Astrocyte of the cerebellum (primary cell): Measurements from ENCODE around the gene SOAT1.
"Not testable (repeated sequence)": the region's sequence is repeated elsewhere in the genome, so short reads cannot be mapped to it uniquely, and the experiment has no call there.

Source experiments
- DNase-seq: peaks from one replicate; pipeline ENCODE4 v3.0.0-alpha.2; 2011; ENCODE audit warnings: low read depth
- H3K4me3 ChIP-seq: 2 replicates; pipeline ENCODE4 v1.5.1; 2011; ENCODE audit warnings: mild to moderate bottlenecking, low read depth, low read length, moderate library complexity
- CTCF ChIP-seq: IDR thresholded peaks from 2 replicates; pipeline ENCODE4 v1.5.1; 2012; ENCODE audit warnings: low read length, low read depth, moderate library complexity, mild to moderate bottlenecking; ENCODE audit errors: missing control alignments
- in situ Hi-C: cut with HindIII; loops from 2 replicates; pipeline ENCODE4 v1.10.0; 2017; ENCODE audit warnings: low sequenced_read_pairs

The SOAT1 gene

DNA sequence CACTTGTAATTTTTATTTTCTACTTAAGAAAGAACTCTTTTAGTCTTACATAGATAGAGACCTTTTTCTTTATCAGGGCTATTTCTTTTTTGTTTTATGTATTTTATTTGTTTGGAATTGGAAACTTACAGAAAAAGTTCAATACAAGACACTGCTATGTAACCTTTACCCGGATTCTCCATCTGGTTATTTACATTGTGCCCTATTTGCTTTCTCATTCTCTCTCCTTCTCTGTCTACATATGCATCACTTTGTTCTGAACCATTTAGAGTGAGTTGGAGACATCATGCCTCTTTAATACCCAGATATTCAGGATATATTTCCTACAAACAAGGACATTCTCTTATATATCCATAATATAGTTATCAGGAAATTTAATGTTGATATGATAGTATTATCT lies 90.4 kb downstream of the SOAT1 start:
- in situ Hi-C loops: no loop called here
- no peak overlapping the region for H3K4me3 ChIP-seq
- TF ChIP-seq CTCF: no peak
- DNase-seq: no peak

- in situ Hi-C loops: no loop called here
- no peak for TF ChIP-seq CTCF
- DNase-seq: no peak
- no peak overlapping the region for H3K4me3 ChIP-seq
These were observed 91.9 kb downstream of the SOAT1 start for GRCh38 chr1:179385510-179385909.

DNA sequence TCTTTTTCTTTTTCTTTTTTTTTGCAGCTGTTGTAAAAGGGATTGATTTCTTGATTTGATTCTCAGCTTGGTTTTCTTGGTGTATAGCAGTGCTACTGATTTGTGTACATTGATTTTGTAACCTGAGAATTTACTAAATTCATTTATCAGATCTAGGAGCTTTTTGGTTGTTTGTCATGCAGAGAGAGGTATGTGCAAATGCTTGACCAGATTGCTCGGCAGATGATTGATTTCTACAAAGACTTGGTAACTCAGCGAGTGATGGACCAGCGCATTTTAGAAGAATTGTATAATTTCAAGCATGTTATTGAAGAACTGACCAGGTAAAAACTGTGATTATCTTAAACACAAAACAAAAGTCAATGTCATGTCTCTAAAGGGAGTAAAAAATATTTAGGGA lies 100.1 kb downstream of the SOAT1 start:
- in situ Hi-C loops: no loop called here
- TF ChIP-seq CTCF: no peak
- H3K4me3 ChIP-seq: no peak overlapping the region
- no peak for DNase-seq

DNA sequence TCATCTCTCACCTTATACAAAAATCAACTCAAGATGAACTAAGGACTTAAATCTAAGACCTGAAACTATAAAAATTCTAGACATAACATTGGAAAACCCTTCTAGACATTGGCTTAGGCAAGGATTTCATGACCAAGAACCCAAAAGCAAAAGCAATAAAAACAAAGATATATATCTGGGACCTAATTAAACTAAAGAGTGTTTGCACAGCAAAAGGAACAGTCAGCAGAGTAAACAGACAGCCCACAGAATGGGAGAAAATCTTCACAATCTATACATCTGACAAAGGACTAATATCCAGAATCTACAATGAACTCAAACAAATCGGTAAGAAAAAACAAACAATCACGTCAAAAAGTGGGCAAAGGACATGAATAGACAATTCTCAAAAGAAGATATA lies 105.8 kb downstream of the SOAT1 start:
- in situ Hi-C loops, DNase-seq, H3K4me3 ChIP-seq: not testable (repeated sequence)
